Measurements from ENCODE around the gene MST1R.

Gene MST1R

GRCh38 chr3:49877716-49878115, 26.0 kb downstream of the MST1R start:
- no peak for DNase-seq (ENCODE audit: low spot score)

GRCh38 chr3:49876567-49876966, 27.1 kb downstream of the MST1R start:
- DNase-seq (ENCODE audit: low spot score) = no peak

- no peak for DNase-seq (ENCODE audit: low spot score)
Measured at GRCh38 chr3:49873623-49874022, 30.1 kb downstream of the MST1R start.

- no peak for DNase-seq (ENCODE audit: low spot score)
Measured at GRCh38 chr3:49872801-49873281, 30.8 kb downstream of the MST1R start.

- DNase-seq (ENCODE audit: low spot score) = no peak
Measured at GRCh38 chr3:49871531-49872153, 32.0 kb downstream of the MST1R start.

- DNase-seq (ENCODE audit: low spot score) = peak; percentile 96
Measured at GRCh38 chr3:49869525-49870126, 34.0 kb downstream of the MST1R start, which contains the start of gene CAMKV. Gene CAMKV, minus strand, starts transcription at chr3:49869906. Its CDS starts 7,518 bp downstream, at chr3:49862388.

GRCh38 chr3:49868862-49869466, 34.7 kb downstream of the MST1R start:
- DNase-seq (ENCODE audit: low spot score) = peak; percentile 82

DNA sequence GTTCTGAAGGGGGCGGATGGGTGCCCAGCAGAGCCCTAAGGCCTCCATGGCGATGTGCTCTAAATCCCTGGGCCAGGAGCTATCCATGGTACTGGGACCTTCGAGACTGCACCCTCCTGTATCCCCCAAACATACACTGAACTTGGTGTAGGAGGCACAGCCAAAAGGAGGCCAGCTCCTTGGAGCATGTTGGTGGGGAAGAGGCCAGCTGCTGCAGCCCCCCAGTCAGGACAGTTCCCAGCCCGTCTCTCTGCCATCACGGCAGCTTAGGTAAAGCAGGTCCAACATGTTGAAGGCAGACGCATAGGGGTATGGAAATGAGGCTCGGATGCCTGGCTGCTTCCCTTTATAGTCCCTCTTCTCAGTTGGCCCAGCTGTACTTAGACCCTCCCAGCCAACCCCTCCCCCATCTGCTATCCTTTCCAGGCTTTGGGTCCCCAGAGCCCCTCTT, 35.8 kb downstream of the MST1R start:
- peak; percentile 81 for DNase-seq (ENCODE audit: low spot score)

GRCh38 chr3:49867400-49867799, 36.3 kb downstream of the MST1R start:
- DNase-seq (ENCODE audit: low spot score) = no peak

GRCh38 chr3:49865198-49865784, 38.4 kb downstream of the MST1R start:
- DNase-seq (ENCODE audit: low spot score) = no peak

- DNase-seq (ENCODE audit: low spot score) = no peak
Measured at GRCh38 chr3:49864505-49864904, 39.2 kb downstream of the MST1R start.

GRCh38 chr3:49859576-49860305, 43.9 kb downstream of the MST1R start:
- no peak for DNase-seq (ENCODE audit: low spot score)

GRCh38 chr3:49856181-49857005, 47.3 kb downstream of the MST1R start, which contains the start of gene TRAIP:
Gene TRAIP, minus strand, starts transcription at chr3:49856564. Its CDS starts 111 bp downstream, at chr3:49856453.
- DNase-seq (ENCODE audit: low spot score) = peak; percentile 100

- DNase-seq (ENCODE audit: low spot score) = no peak
Measured at GRCh38 chr3:49855662-49856061, 48.0 kb downstream of the MST1R start.

DNA sequence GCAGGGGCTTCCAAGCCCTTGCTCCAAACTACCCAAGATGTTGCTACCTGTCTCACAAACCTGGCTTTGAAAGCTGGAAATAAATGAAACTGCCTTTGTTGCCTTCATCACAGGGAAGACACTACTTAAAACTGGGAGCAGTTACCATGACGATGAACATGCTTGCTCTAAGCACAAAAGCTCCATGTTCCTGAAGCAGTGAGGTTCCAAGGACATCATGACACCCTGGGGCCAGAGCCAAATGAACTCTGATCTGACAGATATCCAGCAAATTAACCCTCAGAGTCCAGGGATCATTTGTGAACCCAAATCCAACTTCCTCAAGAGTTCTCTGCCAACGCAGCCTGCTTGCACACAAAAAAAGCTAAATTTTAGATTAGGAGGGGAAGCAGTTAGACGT, 58.0 kb downstream of the MST1R start:
- DNase-seq (ENCODE audit: low spot score) = no peak

DNA sequence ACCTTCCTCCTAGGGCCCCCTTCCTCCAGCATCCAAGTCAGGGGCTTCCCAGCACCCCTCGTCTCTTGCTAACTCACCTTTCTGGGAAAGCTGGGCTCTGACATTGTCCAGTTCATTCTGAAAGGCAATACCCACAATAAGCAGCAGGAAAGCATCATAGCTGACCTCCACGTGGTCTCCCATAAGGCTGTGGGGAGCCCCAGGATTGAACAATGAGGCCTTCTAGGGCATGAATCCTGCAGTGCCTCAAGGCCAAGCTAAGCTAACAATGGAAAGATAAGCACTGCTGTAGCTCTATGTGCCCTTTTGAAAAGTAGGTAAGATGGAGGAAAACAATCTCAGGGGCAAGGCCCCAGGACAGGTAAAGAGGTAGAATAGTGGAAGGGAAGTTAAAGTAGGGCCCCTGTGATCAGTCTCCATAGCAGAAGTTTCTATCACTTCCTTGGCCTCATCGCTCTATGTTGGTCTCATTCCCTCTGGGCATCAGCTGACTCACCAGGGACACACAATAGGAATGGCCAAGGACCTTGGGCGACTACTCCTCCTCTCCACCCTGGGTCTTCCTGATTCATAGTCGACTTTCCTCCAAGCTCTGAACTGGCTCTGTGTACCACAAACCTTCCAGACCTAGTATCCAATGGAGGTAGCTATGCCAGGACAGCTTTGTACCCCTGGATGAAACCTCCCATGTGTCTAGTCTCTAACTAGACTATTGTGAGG, 59.0 kb downstream of the MST1R start:
- no peak for DNase-seq (ENCODE audit: low spot score)

GRCh38 chr3:49842843-49843517, 60.7 kb downstream of the MST1R start:
- no peak for DNase-seq (ENCODE audit: low spot score)

DNA sequence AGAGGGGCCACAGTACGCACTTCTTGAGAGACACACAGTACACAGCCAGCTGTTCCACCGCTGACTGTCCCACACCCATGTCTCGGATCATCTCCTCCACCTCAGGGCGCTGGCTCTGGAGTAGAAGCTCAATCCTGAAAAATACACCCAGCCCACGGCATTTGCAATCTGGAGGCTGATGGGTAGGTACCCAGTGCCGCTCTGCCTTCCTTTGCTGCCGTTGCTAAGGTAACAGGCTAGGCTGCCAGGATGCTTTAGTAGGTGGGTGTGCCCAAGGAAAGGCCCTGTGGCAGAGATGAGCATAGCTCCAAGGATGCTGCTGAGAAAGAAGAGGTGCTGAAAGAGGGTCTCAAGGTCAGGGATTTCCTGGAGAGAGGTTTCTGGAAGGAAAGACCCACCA, 61.9 kb downstream of the MST1R start:
- DNase-seq (ENCODE audit: low spot score) = no peak

- peak; percentile 76 for DNase-seq (ENCODE audit: low spot score)
Measured at GRCh38 chr3:49841126-49841696, 62.5 kb downstream of the MST1R start.

DNA sequence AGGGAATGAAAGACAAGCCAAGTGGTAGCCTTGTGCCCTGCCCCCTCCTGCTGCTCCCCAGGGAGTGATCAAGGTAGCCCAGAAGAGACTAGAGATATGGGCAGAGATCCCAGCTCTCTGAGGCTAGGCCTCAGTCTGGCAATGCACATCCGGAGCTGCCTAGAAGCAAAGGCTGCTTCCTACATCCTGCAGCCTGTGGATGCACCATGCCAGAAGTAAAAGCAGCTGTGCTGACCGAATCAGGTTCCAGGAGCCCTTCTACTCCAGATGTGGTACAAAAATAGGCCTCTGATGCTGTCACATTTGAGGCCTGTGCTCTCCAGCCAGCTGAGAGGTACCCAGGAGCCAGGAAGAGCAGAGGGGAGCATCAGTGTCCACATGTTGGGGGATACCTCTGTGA, 63.3 kb downstream of the MST1R start:
- peak; percentile 18 for DNase-seq (ENCODE audit: low spot score)
